Measurements from ENCODE around the gene SMO.

The SMO gene

DNA sequence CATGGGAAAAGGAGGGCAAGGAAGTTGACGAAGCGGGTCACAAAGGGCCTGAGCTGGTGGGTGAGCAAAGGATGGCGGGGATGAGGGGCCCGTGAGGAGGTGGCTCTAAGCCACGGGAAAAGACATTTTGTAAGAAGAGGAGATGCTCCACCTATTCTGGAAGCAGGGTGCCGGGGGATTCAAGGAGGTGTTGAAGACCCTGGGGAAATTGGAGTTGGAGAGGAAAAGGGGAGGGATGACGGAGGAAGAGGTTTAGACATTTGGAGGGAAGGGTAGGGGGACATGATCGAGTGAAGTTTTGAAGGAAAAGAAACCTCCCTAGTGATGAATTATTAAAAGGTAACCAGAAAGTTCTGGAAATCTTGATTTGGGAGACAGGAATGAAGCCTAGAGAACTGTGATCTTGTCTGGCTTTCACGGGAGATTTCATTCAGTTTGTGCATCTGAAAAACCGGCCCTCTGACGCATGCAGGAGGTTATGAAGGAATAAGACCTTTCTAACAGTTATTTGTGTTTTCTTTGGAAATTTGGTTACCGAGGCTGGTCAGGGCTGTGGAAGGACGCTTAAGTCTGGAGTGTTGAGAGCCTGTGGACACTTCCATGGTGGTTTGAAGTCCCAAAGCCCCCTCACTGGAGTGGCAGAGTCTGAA, 1.4 kb downstream of the SMO start:
- Histone ChIP-seq H3K4me1 (ENCODE audit: control insufficient read depth in 1 of 2, insufficient read depth in 2 of 2, low read length in 2 of 2) (peaks cover 0 to 7% of the 10 kb centered on the region in 2 donors), H3K27me3 (ENCODE audit: control insufficient read depth in 1 of 2, insufficient read depth in 2 of 2, low read length in 2 of 2) (peaks cover 11 to 35% of the 10 kb centered on the region in 2 donors), H3K36me3 (ENCODE audit: control insufficient read depth in 1 of 2, insufficient read depth in 2 of 2, low read length in 2 of 2) (no peaks in the 10 kb centered on the region), H3K27ac (ENCODE audit: low read depth, low read length) (no peak overlapping the region), H3K9me3 (ENCODE audit: control insufficient read depth in 1 of 2, low read length in 2 of 2) (no peaks in the 10 kb centered on the region), H3K9ac (ENCODE audit: low read depth in 1 of 2, low read length in 2 of 2) (peak overlapping the region; percentile 16 to 18), H3K4me3 (ENCODE audit: low read depth in 1 of 2, low read length in 2 of 2) (peak overlapping the region; percentile 26 to 65)

DNA sequence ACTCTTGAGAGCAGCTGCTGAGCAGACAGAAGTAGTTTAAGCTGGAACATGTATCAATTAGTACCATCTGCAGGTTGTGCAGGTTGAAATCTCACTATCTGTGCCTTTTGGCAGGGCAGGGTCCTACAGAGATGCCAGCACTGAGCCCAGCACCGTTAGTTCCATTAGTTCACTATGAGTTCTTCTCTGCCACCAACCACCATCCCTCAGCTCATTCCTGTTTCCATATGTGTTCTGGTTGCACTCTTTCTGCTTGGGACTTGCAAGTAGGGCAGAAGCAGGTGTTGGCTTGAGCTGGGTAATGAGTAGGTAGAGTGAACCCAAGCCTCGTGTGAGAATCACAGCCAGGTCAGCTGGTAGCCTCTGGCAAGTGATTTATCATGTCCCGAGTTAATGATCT, 2.8 kb downstream of the SMO start:
- Histone ChIP-seq H3K27me3 (ENCODE audit: control insufficient read depth in 1 of 2, insufficient read depth in 2 of 2, low read length in 2 of 2) (peaks cover 11 to 35% of the 10 kb centered on the region in 2 donors), H3K27ac (ENCODE audit: low read depth, low read length) (no peak overlapping the region), H3K9me3 (ENCODE audit: control insufficient read depth in 1 of 2, low read length in 2 of 2) (no peaks in the 10 kb centered on the region), H3K36me3 (ENCODE audit: control insufficient read depth in 1 of 2, insufficient read depth in 2 of 2, low read length in 2 of 2) (no peaks in the 10 kb centered on the region), H3K9ac (ENCODE audit: low read depth in 1 of 2, low read length in 2 of 2) (no peak overlapping the region), H3K4me1 (ENCODE audit: control insufficient read depth in 1 of 2, insufficient read depth in 2 of 2, low read length in 2 of 2) (peaks cover 0 to 7% of the 10 kb centered on the region in 2 donors), H3K4me3 (ENCODE audit: low read depth in 1 of 2, low read length in 2 of 2) (no peak overlapping the region)

DNA sequence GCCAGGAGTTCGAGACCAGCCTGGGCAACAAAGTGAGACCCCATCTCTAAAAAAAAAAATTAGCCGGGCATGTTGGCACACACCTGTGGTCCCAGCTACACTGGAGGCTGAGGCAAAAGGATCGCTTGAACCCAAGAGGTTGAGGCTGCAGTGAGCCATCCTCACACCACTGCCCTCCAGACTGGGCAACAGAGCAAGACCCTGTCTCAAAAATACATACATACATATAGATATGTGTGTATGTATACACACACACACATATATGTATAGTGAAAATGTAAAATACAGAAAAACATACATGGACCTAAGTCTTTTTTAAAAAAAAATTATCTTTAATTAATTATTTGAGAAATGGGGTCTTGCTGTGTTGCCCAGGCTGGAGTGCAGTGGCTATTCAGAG, 5.5 kb downstream of the SMO start:
- Histone ChIP-seq H3K4me1 (ENCODE audit: control insufficient read depth in 1 of 2, insufficient read depth in 2 of 2, low read length in 2 of 2) (peaks cover 0 to 7% of the 10 kb centered on the region in 2 donors), H3K27me3 (ENCODE audit: control insufficient read depth in 1 of 2, insufficient read depth in 2 of 2, low read length in 2 of 2) (peaks cover 11 to 29% of the 10 kb centered on the region in 2 donors), H3K4me3 (ENCODE audit: low read depth in 1 of 2, low read length in 2 of 2) (no peak overlapping the region), H3K9ac (ENCODE audit: low read depth in 1 of 2, low read length in 2 of 2) (no peak overlapping the region), H3K36me3 (ENCODE audit: control insufficient read depth in 1 of 2, insufficient read depth in 2 of 2, low read length in 2 of 2) (no peaks in the 10 kb centered on the region), H3K27ac (ENCODE audit: low read depth, low read length) (no peak overlapping the region), H3K9me3 (ENCODE audit: control insufficient read depth in 1 of 2, low read length in 2 of 2) (no peaks in the 10 kb centered on the region)

DNA sequence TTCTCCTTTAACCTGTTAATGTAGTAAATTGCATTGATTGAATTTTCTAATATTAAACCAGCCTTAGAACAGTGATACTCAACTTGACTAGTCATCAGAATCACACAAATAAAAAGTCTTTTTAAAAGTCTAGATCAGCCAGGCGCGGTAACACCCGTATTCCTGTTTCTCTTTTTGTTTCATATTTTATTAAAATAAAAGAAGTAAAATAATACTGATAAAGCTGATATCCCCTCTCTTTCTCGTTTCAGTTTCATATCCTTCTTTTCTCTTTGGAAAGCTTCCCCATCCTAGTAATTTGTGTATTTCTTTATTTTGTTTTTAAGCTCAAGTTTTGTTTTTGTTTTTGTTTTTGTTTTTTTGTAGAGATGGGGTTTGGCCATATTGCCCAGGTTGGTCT, 9.3 kb downstream of the SMO start:
- Histone ChIP-seq H3K4me1 (ENCODE audit: control insufficient read depth in 1 of 2, insufficient read depth in 2 of 2, low read length in 2 of 2) (no peaks in the 10 kb centered on the region), H3K9ac (ENCODE audit: low read depth in 1 of 2, low read length in 2 of 2) (no peak overlapping the region), H3K27me3 (ENCODE audit: control insufficient read depth in 1 of 2, insufficient read depth in 2 of 2, low read length in 2 of 2) (no peaks in the 10 kb centered on the region), H3K9me3 (ENCODE audit: control insufficient read depth in 1 of 2, low read length in 2 of 2) (no peaks in the 10 kb centered on the region), H3K36me3 (ENCODE audit: control insufficient read depth in 1 of 2, insufficient read depth in 2 of 2, low read length in 2 of 2) (no peaks in the 10 kb centered on the region), H3K4me3 (ENCODE audit: low read depth in 1 of 2, low read length in 2 of 2) (no peak overlapping the region), H3K27ac (ENCODE audit: low read depth, low read length) (no peak overlapping the region)

DNA sequence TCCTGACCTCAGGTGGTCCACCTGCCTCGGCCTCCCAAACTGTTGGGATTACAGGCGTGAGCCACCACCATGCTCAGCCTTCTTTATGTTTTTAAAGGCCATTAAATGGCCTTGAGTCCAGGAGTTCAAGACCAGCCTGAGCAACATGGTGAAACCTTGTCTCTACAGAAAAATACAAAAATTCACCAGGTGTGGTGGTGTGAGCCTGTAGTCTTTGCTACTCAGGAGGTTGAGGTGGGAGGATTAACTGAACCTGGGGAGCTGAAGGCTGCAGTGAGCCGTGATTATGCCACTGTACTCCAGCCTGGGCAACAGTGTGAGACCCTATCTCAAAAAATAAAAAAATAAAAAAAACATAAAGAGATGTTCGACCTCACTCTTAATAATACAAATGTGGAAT, 11.0 kb downstream of the SMO start:
- no peaks in the 10 kb centered on the region for H3K36me3 ChIP-seq (ENCODE audit: control insufficient read depth in 1 of 2, insufficient read depth in 2 of 2, low read length in 2 of 2)
- H3K27ac ChIP-seq (ENCODE audit: low read depth, low read length): no peak overlapping the region
- H3K9ac ChIP-seq (ENCODE audit: low read depth in 1 of 2, low read length in 2 of 2): no peak overlapping the region
- H3K27me3 ChIP-seq (ENCODE audit: control insufficient read depth in 1 of 2, insufficient read depth in 2 of 2, low read length in 2 of 2): no peaks in the 10 kb centered on the region
- no peaks in the 10 kb centered on the region for H3K4me1 ChIP-seq (ENCODE audit: control insufficient read depth in 1 of 2, insufficient read depth in 2 of 2, low read length in 2 of 2)
- H3K4me3 ChIP-seq (ENCODE audit: low read depth in 1 of 2, low read length in 2 of 2): no peak overlapping the region
- no peaks in the 10 kb centered on the region for H3K9me3 ChIP-seq (ENCODE audit: control insufficient read depth in 1 of 2, low read length in 2 of 2)

DNA sequence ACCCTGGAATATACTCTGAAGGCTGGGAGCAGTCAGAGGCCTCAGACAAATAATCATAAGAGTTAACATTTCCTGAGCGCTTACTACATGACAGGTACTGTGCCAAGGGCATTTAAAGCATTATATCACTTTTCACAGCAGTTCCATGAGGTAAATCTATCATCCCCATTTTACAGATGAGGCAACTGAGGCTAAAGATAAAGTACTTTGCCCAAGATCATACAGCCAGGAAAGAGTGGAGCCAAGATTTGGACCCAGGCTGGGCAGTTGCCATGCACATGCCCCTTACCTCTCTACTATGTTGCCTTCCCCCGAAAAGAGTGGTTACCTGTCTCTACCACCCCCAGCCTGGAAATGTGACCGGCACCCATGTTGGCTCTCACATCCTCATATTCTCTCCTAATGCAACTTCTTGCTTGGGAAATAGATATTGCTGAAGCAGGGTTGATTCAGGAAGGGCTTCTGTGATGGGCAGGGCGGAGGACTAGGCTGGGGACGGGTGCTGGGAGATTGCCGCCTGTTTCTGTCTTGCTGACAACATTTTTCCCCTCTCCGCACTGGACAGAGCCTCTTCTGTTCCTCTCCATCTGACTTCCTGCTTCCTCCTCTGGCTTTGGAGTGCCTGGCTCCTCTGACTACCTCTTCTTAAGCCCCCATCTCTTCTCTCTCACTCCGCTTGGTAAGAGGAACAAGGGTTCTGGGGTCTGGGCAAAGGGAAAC, 13.8 kb downstream of the SMO start:
- Histone ChIP-seq H3K36me3 (ENCODE audit: control insufficient read depth in 1 of 2, insufficient read depth in 2 of 2, low read length in 2 of 2) (no peaks in the 10 kb centered on the region), H3K9me3 (ENCODE audit: control insufficient read depth in 1 of 2, low read length in 2 of 2) (no peaks in the 10 kb centered on the region), H3K4me3 (ENCODE audit: low read depth in 1 of 2, low read length in 2 of 2) (no peak overlapping the region), H3K9ac (ENCODE audit: low read depth in 1 of 2, low read length in 2 of 2) (no peak overlapping the region), H3K27ac (ENCODE audit: low read depth, low read length) (no peak overlapping the region), H3K27me3 (ENCODE audit: control insufficient read depth in 1 of 2, insufficient read depth in 2 of 2, low read length in 2 of 2) (no peaks in the 10 kb centered on the region), H3K4me1 (ENCODE audit: control insufficient read depth in 1 of 2, insufficient read depth in 2 of 2, low read length in 2 of 2) (no peaks in the 10 kb centered on the region)

DNA sequence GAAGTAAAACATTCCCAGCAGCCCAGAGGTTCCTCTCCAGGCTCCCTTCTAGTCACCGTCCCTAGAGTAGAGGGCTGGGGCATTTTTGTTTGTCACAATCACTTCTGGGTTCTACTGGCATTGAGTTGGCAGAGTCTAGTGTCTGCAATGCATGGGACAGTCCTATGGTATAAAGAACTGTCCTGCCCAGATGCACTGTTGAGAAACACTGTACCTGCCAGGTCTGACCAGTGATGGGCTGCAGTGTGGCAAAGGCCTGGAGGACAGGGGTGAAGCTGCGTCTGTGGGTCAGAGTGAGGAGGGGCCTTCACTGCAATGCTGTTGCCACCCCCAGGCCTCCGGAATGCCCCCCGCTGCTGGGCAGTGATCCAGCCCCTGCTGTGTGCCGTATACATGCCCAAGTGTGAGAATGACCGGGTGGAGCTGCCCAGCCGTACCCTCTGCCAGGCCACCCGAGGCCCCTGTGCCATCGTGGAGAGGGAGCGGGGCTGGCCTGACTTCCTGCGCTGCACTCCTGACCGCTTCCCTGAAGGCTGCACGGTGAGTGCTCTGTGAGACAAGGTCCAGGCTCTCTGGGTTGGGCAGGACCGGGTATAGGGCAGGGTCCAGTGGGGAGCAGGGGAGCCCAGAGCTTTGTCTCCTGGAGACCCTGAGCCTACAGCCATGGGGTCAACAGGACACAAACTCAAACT, 14.8 kb downstream of the SMO start:
- Histone ChIP-seq H3K36me3 (ENCODE audit: control insufficient read depth in 1 of 2, insufficient read depth in 2 of 2, low read length in 2 of 2) (no peaks in the 10 kb centered on the region), H3K27me3 (ENCODE audit: control insufficient read depth in 1 of 2, insufficient read depth in 2 of 2, low read length in 2 of 2) (no peaks in the 10 kb centered on the region), H3K4me3 (ENCODE audit: low read depth in 1 of 2, low read length in 2 of 2) (no peak overlapping the region), H3K9ac (ENCODE audit: low read depth in 1 of 2, low read length in 2 of 2) (no peak overlapping the region), H3K27ac (ENCODE audit: low read depth, low read length) (no peak overlapping the region), H3K4me1 (ENCODE audit: control insufficient read depth in 1 of 2, insufficient read depth in 2 of 2, low read length in 2 of 2) (no peaks in the 10 kb centered on the region), H3K9me3 (ENCODE audit: control insufficient read depth in 1 of 2, low read length in 2 of 2) (no peaks in the 10 kb centered on the region)

DNA sequence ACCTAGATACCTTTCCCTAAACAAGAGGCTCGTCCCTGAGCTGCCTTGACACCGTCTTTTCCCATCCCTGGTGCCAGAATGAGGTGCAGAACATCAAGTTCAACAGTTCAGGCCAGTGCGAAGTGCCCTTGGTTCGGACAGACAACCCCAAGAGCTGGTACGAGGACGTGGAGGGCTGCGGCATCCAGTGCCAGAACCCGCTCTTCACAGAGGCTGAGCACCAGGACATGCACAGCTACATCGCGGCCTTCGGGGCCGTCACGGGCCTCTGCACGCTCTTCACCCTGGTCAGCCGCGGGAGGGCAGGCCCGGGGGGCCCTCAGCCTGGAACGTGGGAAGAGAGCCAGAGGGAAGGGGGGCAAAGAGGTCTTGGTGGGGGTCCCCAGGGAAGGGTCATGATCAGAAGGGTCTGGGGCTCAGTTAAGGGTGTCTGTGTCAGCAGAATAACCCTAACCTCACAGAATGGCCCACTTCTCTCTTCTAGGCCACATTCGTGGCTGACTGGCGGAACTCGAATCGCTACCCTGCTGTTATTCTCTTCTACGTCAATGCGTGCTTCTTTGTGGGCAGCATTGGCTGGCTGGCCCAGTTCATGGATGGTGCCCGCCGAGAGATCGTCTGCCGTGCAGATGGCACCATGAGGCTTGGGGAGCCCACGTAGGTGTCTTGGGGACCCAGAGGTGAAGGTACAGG, 16.8 kb downstream of the SMO start:
- Histone ChIP-seq H3K36me3 (ENCODE audit: control insufficient read depth in 1 of 2, insufficient read depth in 2 of 2, low read length in 2 of 2) (no peaks in the 10 kb centered on the region), H3K4me3 (ENCODE audit: low read depth in 1 of 2, low read length in 2 of 2) (no peak overlapping the region), H3K27me3 (ENCODE audit: control insufficient read depth in 1 of 2, insufficient read depth in 2 of 2, low read length in 2 of 2) (no peaks in the 10 kb centered on the region)

DNA sequence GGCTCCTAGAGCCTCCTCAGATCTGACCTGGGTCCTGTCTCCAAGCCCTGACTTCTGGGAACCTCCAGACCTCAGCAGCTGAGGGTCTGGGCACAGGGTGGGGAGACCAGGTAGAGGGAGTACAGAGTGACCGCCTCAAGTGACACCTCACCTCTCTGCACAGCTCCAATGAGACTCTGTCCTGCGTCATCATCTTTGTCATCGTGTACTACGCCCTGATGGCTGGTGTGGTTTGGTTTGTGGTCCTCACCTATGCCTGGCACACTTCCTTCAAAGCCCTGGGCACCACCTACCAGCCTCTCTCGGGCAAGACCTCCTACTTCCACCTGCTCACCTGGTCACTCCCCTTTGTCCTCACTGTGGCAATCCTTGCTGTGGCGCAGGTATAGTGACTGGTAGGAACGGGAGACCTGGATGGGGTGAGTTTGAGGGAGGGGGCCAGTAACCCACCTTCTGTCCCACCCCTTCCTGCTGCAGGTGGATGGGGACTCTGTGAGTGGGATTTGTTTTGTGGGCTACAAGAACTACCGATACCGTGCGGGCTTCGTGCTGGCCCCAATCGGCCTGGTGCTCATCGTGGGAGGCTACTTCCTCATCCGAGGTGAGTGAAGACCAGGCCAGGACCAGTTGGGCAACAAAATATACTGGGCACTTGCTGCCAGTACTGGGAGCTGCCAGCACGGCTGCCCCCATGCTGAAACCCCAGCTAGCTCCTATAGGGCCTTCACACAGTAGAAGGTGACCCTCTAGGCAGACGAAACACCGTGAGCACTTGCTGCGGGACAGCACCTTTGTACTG, 17.8 kb downstream of the SMO start:
- H3K36me3 ChIP-seq (ENCODE audit: control insufficient read depth in 1 of 2, insufficient read depth in 2 of 2, low read length in 2 of 2): peaks cover 0 to under 1% of the 10 kb centered on the region in 2 donors
- no peaks in the 10 kb centered on the region for H3K27me3 ChIP-seq (ENCODE audit: control insufficient read depth in 1 of 2, insufficient read depth in 2 of 2, low read length in 2 of 2)
- H3K9me3 ChIP-seq (ENCODE audit: control insufficient read depth in 1 of 2, low read length in 2 of 2): no peaks in the 10 kb centered on the region
- no peak overlapping the region for H3K9ac ChIP-seq (ENCODE audit: low read depth in 1 of 2, low read length in 2 of 2)
- no peak overlapping the region for H3K27ac ChIP-seq (ENCODE audit: low read depth, low read length)
- no peak overlapping the region for H3K4me3 ChIP-seq (ENCODE audit: low read depth in 1 of 2, low read length in 2 of 2)
- H3K4me1 ChIP-seq (ENCODE audit: control insufficient read depth in 1 of 2, insufficient read depth in 2 of 2, low read length in 2 of 2): no peaks in the 10 kb centered on the region

More for the DNA sequence above, 16.8 kb downstream of the SMO start:
- Histone ChIP-seq H3K9ac (ENCODE audit: low read depth in 1 of 2, low read length in 2 of 2) (no peak overlapping the region), H3K27ac (ENCODE audit: low read depth, low read length) (no peak overlapping the region), H3K4me1 (ENCODE audit: control insufficient read depth in 1 of 2, insufficient read depth in 2 of 2, low read length in 2 of 2) (no peaks in the 10 kb centered on the region), H3K9me3 (ENCODE audit: control insufficient read depth in 1 of 2, low read length in 2 of 2) (no peaks in the 10 kb centered on the region)
